WTC11 (cell line): ENCODE results near the gene HVCN1. TPM values are rescaled to one million over a fixed set of nuclear protein-coding genes. Genes with fewer than 3 reads are reported as not detected.

Source experiments
- ATAC-seq: fragments of 200-7000 bp; cut with Tn5 transposase; 2 replicates; pipeline ENCODE4 v1.10.0; 2021; ENCODE audit warnings: mild to moderate bottlenecking, moderate library complexity
- CTCF ChIA-PET: fragments of 300-600 bp; sonication (Branson Sonifier 250); formaldehyde crosslinking; loops from one replicate; lab custom pipeline; 2021; ENCODE audit warnings: antibody characterized with exemption; lab: Charles Lee
- POLR2A ChIA-PET: fragments of 350-600 bp; sonication (Branson Sonifier 250); formaldehyde crosslinking; loops from one replicate; lab custom pipeline; 2021; ENCODE audit warnings: antibody characterized with exemption; lab: Charles Lee
- DNase-seq: peaks from one replicate; pipeline ENCODE4 v3.0.0; 2021; ENCODE audit warnings: low spot score
- H3K27ac Mint-ChIP-seq: 2 replicates; pipeline ENCODE4 v1.8.0; 2021; ENCODE audit warnings: mixed read lengths
- H3K27me3 Mint-ChIP-seq: 2 replicates; pipeline ENCODE4 v1.8.0; 2021; ENCODE audit warnings: low read depth, mild to moderate bottlenecking, moderate library complexity, mixed read lengths
- H3K36me3 Mint-ChIP-seq: 2 replicates; pipeline ENCODE4 v1.8.0; 2021; ENCODE audit warnings: mixed read lengths
- H3K4me1 Mint-ChIP-seq: 2 replicates; pipeline ENCODE4 v1.8.0; 2022; ENCODE audit warnings: mixed read lengths
- H3K4me3 Mint-ChIP-seq: 2 replicates; pipeline ENCODE4 v1.8.0; 2021; ENCODE audit warnings: mild to moderate bottlenecking, moderate library complexity, mixed read lengths
- H3K9me3 Mint-ChIP-seq: 2 replicates; pipeline ENCODE4 v1.8.0; 2021; ENCODE audit warnings: mixed read lengths
- ATF1 ChIP-seq: sonication (generic); formaldehyde crosslinking; IDR thresholded peaks from 2 replicates; pipeline ENCODE4 v1.8.1; 2023; ENCODE audit warnings: mild to moderate bottlenecking, moderate library complexity, missing genetic modification reagents
- FOXK1 ChIP-seq: sonication (generic); formaldehyde crosslinking; IDR thresholded peaks from 2 replicates; pipeline ENCODE4 v1.8.0; 2022; ENCODE audit warnings: mild to moderate bottlenecking, moderate library complexity, missing genetic modification reagents
- GTF2I ChIP-seq: fragments of 250-450 bp; sonication (Bioruptor Pico); conservative IDR thresholded peaks from 2 replicates; pipeline ENCODE4 v1.4.0; 2021; ENCODE audit warnings: mild to moderate bottlenecking
- NR3C1 ChIP-seq: sonication (generic); formaldehyde crosslinking; conservative IDR thresholded peaks from 2 replicates; pipeline ENCODE4 v1.8.1; 2023; ENCODE audit warnings: low read depth, mild to moderate bottlenecking, missing genetic modification reagents
- OVOL2 ChIP-seq: fragments of 250-450 bp; sonication (Bioruptor Pico); IDR thresholded peaks from 2 replicates; pipeline ENCODE4 v1.9.0; 2021; ENCODE audit warnings: mild to moderate bottlenecking, borderline replicate concordance
- PRRX2 ChIP-seq: fragments of 250-450 bp; sonication (Bioruptor Pico); IDR thresholded peaks from 2 replicates; pipeline ENCODE4 v1.8.0; 2021; ENCODE audit warnings: mild to moderate bottlenecking
- TP53 ChIP-seq: sonication (generic); formaldehyde crosslinking; IDR thresholded peaks from 2 replicates; pipeline ENCODE4 v1.8.1; 2023; ENCODE audit warnings: mild to moderate bottlenecking, missing genetic modification reagents
- total RNA-seq: library from RNA; stranded (reverse); gene quantifications from 3 replicates; pipeline ENCODE4 v1.2.3, GENCODE V29; 2021
- TF ChIP-seq, protein P1 (sequence below): fragments of 250-450 bp; sonication (Bioruptor Pico); IDR thresholded peaks from 2 replicates; pipeline ENCODE4 v1.9.0; 2021; ENCODE audit warnings: mild to moderate bottlenecking, borderline replicate concordance
- TF ChIP-seq, protein P2 (sequence below): sonication (generic); formaldehyde crosslinking; IDR thresholded peaks from 2 replicates; pipeline ENCODE4 v1.8.1; 2023; ENCODE audit warnings: mild to moderate bottlenecking, missing genetic modification reagents, moderate library complexity
- TF ChIP-seq, protein P3 (sequence below): sonication (generic); formaldehyde crosslinking; IDR thresholded peaks from 2 replicates; pipeline ENCODE4 v1.8.0; 2022; ENCODE audit warnings: mild to moderate bottlenecking, missing genetic modification reagents
- TF ChIP-seq, protein P4 (sequence below): sonication (generic); formaldehyde crosslinking; conservative IDR thresholded peaks from 2 replicates; pipeline ENCODE4 v1.8.1; 2022; ENCODE audit warnings: mild to moderate bottlenecking, missing genetic modification reagents
- TF ChIP-seq, protein P5 (sequence below): sonication (generic); formaldehyde crosslinking; IDR thresholded peaks from 2 replicates; pipeline ENCODE4 v1.8.1; 2023; ENCODE audit warnings: mild to moderate bottlenecking, missing genetic modification reagents, moderate library complexity
- TF ChIP-seq, protein P6 (sequence below): sonication (generic); formaldehyde crosslinking; IDR thresholded peaks from 2 replicates; pipeline ENCODE4 v1.8.1; 2022; ENCODE audit warnings: mild to moderate bottlenecking, moderate library complexity, missing genetic modification reagents
- TF ChIP-seq, protein P7 (sequence below): fragments of 250-450 bp; sonication (Bioruptor Pico); conservative IDR thresholded peaks from 2 replicates; pipeline ENCODE4 v1.9.0; 2021; ENCODE audit warnings: mild to moderate bottlenecking

Gene HVCN1
- total RNA-seq, 1 experiment from 2014 or later, result 5.7 TPM

DNA sequence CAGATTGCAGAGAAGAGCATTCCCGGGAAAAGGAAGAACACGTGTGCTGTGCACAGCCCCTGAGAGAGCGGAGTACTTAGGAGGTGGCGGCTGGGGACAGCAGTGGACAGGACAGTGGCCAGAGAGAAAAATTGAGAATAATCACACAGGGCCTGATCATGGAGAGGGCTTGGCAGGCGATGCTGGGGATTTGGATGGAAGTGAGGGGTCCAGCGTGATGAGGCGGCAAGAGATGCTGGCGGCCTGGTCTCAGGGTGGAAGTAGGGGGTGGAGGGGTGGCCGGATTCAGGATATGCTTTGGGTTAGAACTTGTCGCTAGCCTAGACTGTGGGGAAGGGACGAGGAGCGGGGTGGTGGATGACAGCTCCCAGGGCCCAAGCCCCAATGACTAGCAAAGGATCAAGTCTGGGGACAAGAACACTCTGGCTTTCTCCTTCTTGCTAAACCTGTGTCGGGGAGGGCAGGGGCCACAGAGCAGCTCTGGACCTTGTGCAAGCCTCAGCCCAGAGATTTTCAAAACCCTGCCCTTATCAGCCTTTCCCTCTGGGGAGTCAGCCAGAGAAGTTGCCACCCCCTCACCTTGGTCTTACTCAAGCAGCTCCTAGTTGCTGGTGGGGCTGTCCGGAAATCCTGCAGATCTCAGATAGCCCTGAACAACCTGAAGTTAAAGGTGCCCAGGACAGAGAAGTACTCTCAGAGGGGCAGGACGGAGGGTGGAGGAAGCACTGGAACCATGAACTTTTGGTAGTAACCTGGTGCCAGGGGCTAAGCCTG lies 1.3 kb downstream of the HVCN1 start:
- POLR2A ChIA-PET, result no interaction called here
- ATAC-seq, result no peak
- TF ChIP-seq, protein P1, sequence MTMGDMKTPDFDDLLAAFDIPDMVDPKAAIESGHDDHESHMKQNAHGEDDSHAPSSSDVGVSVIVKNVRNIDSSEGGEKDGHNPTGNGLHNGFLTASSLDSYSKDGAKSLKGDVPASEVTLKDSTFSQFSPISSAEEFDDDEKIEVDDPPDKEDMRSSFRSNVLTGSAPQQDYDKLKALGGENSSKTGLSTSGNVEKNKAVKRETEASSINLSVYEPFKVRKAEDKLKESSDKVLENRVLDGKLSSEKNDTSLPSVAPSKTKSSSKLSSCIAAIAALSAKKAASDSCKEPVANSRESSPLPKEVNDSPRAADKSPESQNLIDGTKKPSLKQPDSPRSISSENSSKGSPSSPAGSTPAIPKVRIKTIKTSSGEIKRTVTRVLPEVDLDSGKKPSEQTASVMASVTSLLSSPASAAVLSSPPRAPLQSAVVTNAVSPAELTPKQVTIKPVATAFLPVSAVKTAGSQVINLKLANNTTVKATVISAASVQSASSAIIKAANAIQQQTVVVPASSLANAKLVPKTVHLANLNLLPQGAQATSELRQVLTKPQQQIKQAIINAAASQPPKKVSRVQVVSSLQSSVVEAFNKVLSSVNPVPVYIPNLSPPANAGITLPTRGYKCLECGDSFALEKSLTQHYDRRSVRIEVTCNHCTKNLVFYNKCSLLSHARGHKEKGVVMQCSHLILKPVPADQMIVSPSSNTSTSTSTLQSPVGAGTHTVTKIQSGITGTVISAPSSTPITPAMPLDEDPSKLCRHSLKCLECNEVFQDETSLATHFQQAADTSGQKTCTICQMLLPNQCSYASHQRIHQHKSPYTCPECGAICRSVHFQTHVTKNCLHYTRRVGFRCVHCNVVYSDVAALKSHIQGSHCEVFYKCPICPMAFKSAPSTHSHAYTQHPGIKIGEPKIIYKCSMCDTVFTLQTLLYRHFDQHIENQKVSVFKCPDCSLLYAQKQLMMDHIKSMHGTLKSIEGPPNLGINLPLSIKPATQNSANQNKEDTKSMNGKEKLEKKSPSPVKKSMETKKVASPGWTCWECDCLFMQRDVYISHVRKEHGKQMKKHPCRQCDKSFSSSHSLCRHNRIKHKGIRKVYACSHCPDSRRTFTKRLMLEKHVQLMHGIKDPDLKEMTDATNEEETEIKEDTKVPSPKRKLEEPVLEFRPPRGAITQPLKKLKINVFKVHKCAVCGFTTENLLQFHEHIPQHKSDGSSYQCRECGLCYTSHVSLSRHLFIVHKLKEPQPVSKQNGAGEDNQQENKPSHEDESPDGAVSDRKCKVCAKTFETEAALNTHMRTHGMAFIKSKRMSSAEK, result no peak
- TF ChIP-seq TP53 (CRISPR knock-in tag) (no peak), PRRX2 (CRISPR knock-in tag) (no peak), FOXK1 (CRISPR knock-in tag) (no peak), NR3C1 (CRISPR knock-in tag) (no peak), GTF2I (no peak), ATF1 (no peak), OVOL2 (CRISPR knock-in tag) (no peak)
- TF ChIP-seq, protein P2, sequence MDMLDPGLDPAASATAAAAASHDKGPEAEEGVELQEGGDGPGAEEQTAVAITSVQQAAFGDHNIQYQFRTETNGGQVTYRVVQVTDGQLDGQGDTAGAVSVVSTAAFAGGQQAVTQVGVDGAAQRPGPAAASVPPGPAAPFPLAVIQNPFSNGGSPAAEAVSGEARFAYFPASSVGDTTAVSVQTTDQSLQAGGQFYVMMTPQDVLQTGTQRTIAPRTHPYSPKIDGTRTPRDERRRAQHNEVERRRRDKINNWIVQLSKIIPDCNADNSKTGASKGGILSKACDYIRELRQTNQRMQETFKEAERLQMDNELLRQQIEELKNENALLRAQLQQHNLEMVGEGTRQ (CRISPR knock-in tag), result no peak
- TF ChIP-seq, protein P3, sequence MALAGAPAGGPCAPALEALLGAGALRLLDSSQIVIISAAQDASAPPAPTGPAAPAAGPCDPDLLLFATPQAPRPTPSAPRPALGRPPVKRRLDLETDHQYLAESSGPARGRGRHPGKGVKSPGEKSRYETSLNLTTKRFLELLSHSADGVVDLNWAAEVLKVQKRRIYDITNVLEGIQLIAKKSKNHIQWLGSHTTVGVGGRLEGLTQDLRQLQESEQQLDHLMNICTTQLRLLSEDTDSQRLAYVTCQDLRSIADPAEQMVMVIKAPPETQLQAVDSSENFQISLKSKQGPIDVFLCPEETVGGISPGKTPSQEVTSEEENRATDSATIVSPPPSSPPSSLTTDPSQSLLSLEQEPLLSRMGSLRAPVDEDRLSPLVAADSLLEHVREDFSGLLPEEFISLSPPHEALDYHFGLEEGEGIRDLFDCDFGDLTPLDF, result no peak
- TF ChIP-seq, protein P4, sequence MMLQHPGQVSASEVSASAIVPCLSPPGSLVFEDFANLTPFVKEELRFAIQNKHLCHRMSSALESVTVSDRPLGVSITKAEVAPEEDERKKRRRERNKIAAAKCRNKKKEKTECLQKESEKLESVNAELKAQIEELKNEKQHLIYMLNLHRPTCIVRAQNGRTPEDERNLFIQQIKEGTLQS (CRISPR knock-in tag), result no peak
- TF ChIP-seq, protein P5, sequence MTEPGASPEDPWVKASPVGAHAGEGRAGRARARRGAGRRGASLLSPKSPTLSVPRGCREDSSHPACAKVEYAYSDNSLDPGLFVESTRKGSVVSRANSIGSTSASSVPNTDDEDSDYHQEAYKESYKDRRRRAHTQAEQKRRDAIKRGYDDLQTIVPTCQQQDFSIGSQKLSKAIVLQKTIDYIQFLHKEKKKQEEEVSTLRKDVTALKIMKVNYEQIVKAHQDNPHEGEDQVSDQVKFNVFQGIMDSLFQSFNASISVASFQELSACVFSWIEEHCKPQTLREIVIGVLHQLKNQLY (CRISPR knock-in tag), result no peak
- TF ChIP-seq, protein P6, sequence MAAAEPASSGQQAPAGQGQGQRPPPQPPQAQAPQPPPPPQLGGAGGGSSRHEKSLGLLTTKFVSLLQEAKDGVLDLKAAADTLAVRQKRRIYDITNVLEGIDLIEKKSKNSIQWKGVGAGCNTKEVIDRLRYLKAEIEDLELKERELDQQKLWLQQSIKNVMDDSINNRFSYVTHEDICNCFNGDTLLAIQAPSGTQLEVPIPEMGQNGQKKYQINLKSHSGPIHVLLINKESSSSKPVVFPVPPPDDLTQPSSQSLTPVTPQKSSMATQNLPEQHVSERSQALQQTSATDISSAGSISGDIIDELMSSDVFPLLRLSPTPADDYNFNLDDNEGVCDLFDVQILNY (CRISPR knock-in tag), result no peak
- TF ChIP-seq, protein P7, sequence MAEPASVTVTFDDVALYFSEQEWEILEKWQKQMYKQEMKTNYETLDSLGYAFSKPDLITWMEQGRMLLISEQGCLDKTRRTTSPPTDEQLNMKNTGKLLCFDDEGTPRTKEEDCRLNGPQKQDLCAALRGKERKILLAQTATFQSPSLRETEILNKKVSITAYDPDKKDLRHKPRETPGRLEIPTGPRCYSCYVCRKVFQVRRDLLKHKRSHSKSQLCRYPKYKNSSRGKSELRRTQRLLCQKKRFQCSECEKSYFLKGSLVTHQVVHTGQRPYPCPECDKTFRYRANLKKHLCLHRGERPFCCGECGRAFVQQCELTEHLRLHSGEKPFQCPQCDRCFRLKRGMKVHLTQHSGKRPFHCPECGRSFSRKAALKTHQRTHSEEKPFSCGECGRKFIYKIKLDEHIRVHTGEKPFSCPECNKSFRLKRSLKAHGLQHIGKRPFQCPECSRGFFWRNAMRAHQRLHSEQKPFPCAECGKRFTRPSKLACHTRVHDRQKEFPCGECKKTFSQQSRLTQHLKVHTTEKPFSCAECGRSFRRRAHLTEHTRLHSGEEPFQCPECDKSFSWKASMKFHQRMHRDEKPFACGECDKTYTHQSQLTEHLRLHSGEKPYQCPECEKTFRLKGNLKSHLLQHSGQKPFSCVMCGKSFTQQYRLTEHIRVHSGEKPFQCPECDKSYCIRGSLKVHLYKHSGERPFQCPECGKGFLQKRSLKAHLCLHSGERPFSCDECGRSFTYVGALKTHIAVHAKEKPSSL (CRISPR knock-in tag), result no peak
- TF ChIP-seq, all 79 proteins: peak for 0
- peak overlapping the region; percentile 77 for H3K4me3 Mint-ChIP-seq
- DNase-seq, result no peak
- CTCF ChIA-PET, result no interaction called here
- peaks cover 10% of the 10 kb centered on the region; the same call in 1 of the 2 replicates for H3K9me3 Mint-ChIP-seq
- H3K27ac Mint-ChIP-seq, result no peak overlapping the region
- peaks cover 20% of the 10 kb centered on the region for H3K4me1 Mint-ChIP-seq
- H3K27me3 Mint-ChIP-seq, result peaks cover 32% of the 10 kb centered on the region
- H3K36me3 Mint-ChIP-seq, result peaks cover 8% of the 10 kb centered on the region; the same call in 1 of the 2 replicates
